Activated naive CD4-positive, alpha-beta T cell treated with anti-CD3 and anti-CD28 coated beads for 36 hours (primary cell): ENCODE data around the gene SPATA33. TPM values are rescaled to one million over a fixed set of nuclear protein-coding genes. Genes with fewer than 3 reads are reported as not detected.
A peak's percentile ranks its signal among the peaks of the same experiment; 100 is the strongest.
"Not testable (repeated sequence)": the region's sequence is repeated elsewhere in the genome, so short reads cannot be mapped to it uniquely, and the experiment has no call there.

Experiments
- CTCF ChIA-PET: fragments of 350-600 bp; sonication (Branson Sonifier 250); formaldehyde crosslinking; loops from one replicate; lab custom pipeline; 2021; ENCODE audit warnings: antibody characterized with exemption; lab: Charles Lee
- DNase-seq: peaks from one replicate; pipeline ENCODE4 v3.0.0-alpha.2; 2020
- H3K27ac Mint-ChIP-seq: one replicate; pipeline ENCODE4 v1.8.0; 2021; ENCODE audit warnings: mild to moderate bottlenecking, mixed read lengths
- H3K27me3 Mint-ChIP-seq: one replicate; pipeline ENCODE4 v1.8.0; 2021; ENCODE audit warnings: low read depth, mixed read lengths
- H3K36me3 Mint-ChIP-seq: one replicate; pipeline ENCODE4 v1.8.0; 2021; ENCODE audit warnings: low read depth, mixed read lengths
- H3K4me1 Mint-ChIP-seq: one replicate; pipeline ENCODE4 v1.8.0; 2021; ENCODE audit warnings: low read depth, mixed read lengths
- H3K4me3 Mint-ChIP-seq: one replicate; pipeline ENCODE4 v1.8.0; 2021; ENCODE audit warnings: mild to moderate bottlenecking, moderate library complexity, mixed read lengths
- H3K9me3 Mint-ChIP-seq: one replicate; pipeline ENCODE4 v1.8.0; 2021; ENCODE audit warnings: mixed read lengths
- intact Hi-C: fragments of 100-400 bp; cut with micrococcal nuclease; formaldehyde crosslinking; loops from one replicate; pipeline ENCODE4 v1.15.1; 2023
- total RNA-seq, 2 experiments: library from RNA; stranded (reverse); gene quantifications; one replicate each; pipeline ENCODE4 v1.2.3, GENCODE V29; 2021

SPATA33 gene
- total RNA-seq, 2 experiments from 2014 or later: 6.5 to 7.0 TPM

- H3K9me3 Mint-ChIP-seq: no peaks in the 10 kb centered on the region
- CTCF ChIA-PET: interaction anchor here (1.5 kb wide), 1 partner anchor 46 kb away, joined by 6 read pairs; no protein-coding TSS in a partner anchor
Measured at GRCh38 chr16:89653656-89654295, 3.9 kb upstream of the SPATA33 start.

GRCh38 chr16:89655062-89655643, 2.5 kb upstream of the SPATA33 start:
- H3K36me3 Mint-ChIP-seq: peaks cover 9% of the 10 kb centered on the region
- H3K27ac Mint-ChIP-seq: peak overlapping the region; percentile 41
- H3K27me3 Mint-ChIP-seq: no peaks in the 10 kb centered on the region
- intact Hi-C loops: loop anchor here (10.0 kb wide), 1 partner anchor 410 kb away; no protein-coding TSS in a partner anchor
- no peaks in the 10 kb centered on the region for H3K9me3 Mint-ChIP-seq
- DNase-seq: no peak
- peaks cover 32% of the 10 kb centered on the region for H3K4me1 Mint-ChIP-seq
- H3K4me3 Mint-ChIP-seq: peak overlapping the region; percentile 91
- CTCF ChIA-PET: interaction anchor here (1.0 kb wide), 1 partner anchor 45 kb away, joined by 4 read pairs; no protein-coding TSS in a partner anchor

More at GRCh38 chr16:89653656-89654295, 3.9 kb upstream of the SPATA33 start:
- intact Hi-C loops: loop anchor here (10.0 kb wide), 1 partner anchor 409 kb away; no protein-coding TSS in a partner anchor
- no peak for DNase-seq
- peaks cover 14% of the 10 kb centered on the region for H3K36me3 Mint-ChIP-seq
- H3K4me1 Mint-ChIP-seq: peaks cover 29% of the 10 kb centered on the region
- no peak overlapping the region for H3K4me3 Mint-ChIP-seq
- H3K27me3 Mint-ChIP-seq: no peaks in the 10 kb centered on the region
- H3K27ac Mint-ChIP-seq: no peak overlapping the region

GRCh38 chr16:89656435-89657121, 1.1 kb upstream of the SPATA33 start:
- CTCF ChIA-PET: no interaction called here
- H3K36me3 Mint-ChIP-seq: peaks cover 19% of the 10 kb centered on the region

DNA sequence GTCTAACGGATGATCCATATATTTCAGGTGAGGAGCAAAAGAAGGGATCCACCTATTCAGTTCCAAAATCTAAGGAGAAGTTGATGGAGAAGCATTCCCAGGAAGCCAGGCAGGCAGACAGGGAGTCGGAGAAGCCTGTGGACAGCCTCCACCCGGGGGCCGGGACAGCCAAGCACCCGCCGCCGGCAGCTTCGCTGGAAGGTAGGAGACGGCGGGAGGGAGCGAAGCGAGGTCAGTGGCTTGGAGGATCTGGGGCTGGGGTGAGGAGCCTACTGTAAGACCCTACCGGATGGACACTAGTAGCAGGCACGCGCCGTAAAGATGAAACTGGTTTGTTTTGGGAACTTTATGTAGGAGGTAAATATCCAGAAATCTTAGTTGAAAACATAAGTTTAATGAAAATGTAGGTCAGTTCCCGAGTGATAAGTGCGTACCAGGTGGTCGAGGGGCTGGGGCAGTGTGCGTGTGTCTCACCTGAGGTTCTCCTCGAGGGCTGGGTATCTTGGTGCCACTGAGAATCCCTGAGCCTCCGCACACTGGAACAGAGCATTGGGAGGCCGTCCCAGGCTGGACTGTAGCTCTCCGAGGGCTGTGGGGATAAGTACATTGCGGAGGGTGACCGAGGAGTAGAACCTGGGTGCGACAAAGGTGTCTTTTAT, 714 bp downstream of the SPATA33 start:
- peak overlapping the region; percentile 77 for H3K27ac Mint-ChIP-seq
- H3K4me1 Mint-ChIP-seq: peaks cover 32% of the 10 kb centered on the region
- no peak for DNase-seq
- no peaks in the 10 kb centered on the region for H3K27me3 Mint-ChIP-seq
- CTCF ChIA-PET: interaction anchor here (0.6 kb wide), 1 partner anchor 41 kb away, joined by 4 read pairs; no protein-coding TSS in a partner anchor
- no peaks in the 10 kb centered on the region for H3K9me3 Mint-ChIP-seq
- H3K36me3 Mint-ChIP-seq: peaks cover 33% of the 10 kb centered on the region
- H3K4me3 Mint-ChIP-seq: peak overlapping the region; percentile 91
- intact Hi-C loops: loop anchor here (2.0 to 10.0 kb wide), 2 partner anchors 28 to 414 kb away; partner anchors contain the start of gene CDK10

More at GRCh38 chr16:89656435-89657121, 1.1 kb upstream of the SPATA33 start:
- Mint-ChIP-seq H3K27ac (peak overlapping the region; percentile 61), H3K9me3 (no peaks in the 10 kb centered on the region), H3K4me3 (peak overlapping the region; percentile 91), H3K27me3 (no peaks in the 10 kb centered on the region), H3K4me1 (peaks cover 32% of the 10 kb centered on the region)
- intact Hi-C loops: loop anchor here (1.0 to 10.0 kb wide), 2 partner anchors 46 to 412 kb away; no protein-coding TSS in a partner anchor
- no peak for DNase-seq

- Mint-ChIP-seq H3K27me3 (no peaks in the 10 kb centered on the region), H3K9me3 (no peaks in the 10 kb centered on the region), H3K36me3 (peaks cover 39% of the 10 kb centered on the region), H3K27ac (no peak overlapping the region), H3K4me1 (peaks cover 24% of the 10 kb centered on the region), H3K4me3 (no peak overlapping the region)
- intact Hi-C loops: no loop called here
- CTCF ChIA-PET: no interaction called here
- DNase-seq: no peak
Measured at GRCh38 chr16:89660146-89660545, 2.5 kb downstream of the SPATA33 start.

DNA sequence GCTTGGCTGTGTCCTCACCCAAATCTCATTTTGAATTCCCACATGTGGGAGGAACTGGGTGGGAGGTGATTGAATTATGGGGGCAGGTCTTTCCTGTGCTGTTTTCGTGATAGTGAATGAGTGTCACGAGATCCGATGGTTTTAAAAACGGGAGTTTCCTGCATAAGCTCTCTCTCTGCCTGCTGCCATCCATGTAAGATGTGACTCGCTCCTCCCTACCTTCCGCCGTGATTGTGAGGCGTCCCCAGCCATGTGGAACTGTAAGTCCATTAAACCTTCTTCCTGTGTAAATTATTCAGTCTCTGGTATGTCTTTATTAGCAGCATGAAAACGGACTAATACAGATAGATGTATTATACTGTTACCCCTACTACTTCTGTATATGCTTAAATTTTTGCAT, 3.6 kb downstream of the SPATA33 start:
- Mint-ChIP-seq H3K36me3 (peaks cover 39% of the 10 kb centered on the region), H3K4me3 (no peak overlapping the region), H3K9me3 (no peaks in the 10 kb centered on the region), H3K27me3 (no peaks in the 10 kb centered on the region), H3K27ac (no peak overlapping the region), H3K4me1 (peaks cover 15% of the 10 kb centered on the region)
- CTCF ChIA-PET: no interaction called here
- intact Hi-C loops: no loop called here
- no peak for DNase-seq

GRCh38 chr16:89664238-89664637, 6.6 kb downstream of the SPATA33 start:
- H3K9me3 Mint-ChIP-seq, H3K4me3 Mint-ChIP-seq, intact Hi-C loops, DNase-seq, H3K27me3 Mint-ChIP-seq, H3K27ac Mint-ChIP-seq: not testable (repeated sequence)
- peaks cover 33% of the 10 kb centered on the region for H3K36me3 Mint-ChIP-seq
- CTCF ChIA-PET: interaction anchor here (0.6 kb wide), 1 partner anchor 18 kb away, joined by 5 read pairs; no protein-coding TSS in a partner anchor
- peaks cover 10% of the 10 kb centered on the region for H3K4me1 Mint-ChIP-seq

- H3K27me3 Mint-ChIP-seq, DNase-seq, H3K27ac Mint-ChIP-seq, H3K4me3 Mint-ChIP-seq, CTCF ChIA-PET, H3K9me3 Mint-ChIP-seq: not testable (repeated sequence)
- H3K4me1 Mint-ChIP-seq: peaks cover 23% of the 10 kb centered on the region
- intact Hi-C loops: loop anchor here (1.0 kb wide), 1 partner anchor 93 kb away; no protein-coding TSS in a partner anchor
- peaks cover 15% of the 10 kb centered on the region for H3K36me3 Mint-ChIP-seq
Measured at GRCh38 chr16:89667000-89667399, 9.4 kb downstream of the SPATA33 start.

DNA sequence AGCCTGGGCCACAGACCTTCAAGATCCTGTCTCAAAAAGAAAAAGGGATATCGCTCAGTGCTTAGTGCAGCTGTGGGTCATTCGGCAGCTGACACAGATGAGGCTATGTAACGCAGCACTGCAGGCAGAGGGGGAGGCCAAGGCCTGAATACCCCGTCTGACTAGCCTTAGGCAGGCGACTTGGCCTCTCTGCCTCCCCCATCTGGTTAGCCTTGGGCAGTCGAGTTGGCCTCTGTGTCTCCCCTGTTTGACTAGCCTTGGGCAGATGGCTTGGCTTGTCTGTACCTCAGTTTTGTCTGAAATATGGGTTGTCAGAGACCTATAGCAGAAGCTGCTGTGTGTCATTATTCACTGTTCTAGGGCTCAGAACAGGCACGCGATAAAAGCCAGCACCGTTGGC, 10.0 kb downstream of the SPATA33 start:
- no peak overlapping the region for H3K27ac Mint-ChIP-seq
- peaks cover 23% of the 10 kb centered on the region for H3K4me1 Mint-ChIP-seq
- intact Hi-C loops: loop anchor here (1.0 kb wide), 1 partner anchor 93 kb away; no protein-coding TSS in a partner anchor
- H3K36me3 Mint-ChIP-seq: peaks cover 11% of the 10 kb centered on the region
- no peaks in the 10 kb centered on the region for H3K9me3 Mint-ChIP-seq
- no peak overlapping the region for H3K4me3 Mint-ChIP-seq
- CTCF ChIA-PET: interaction anchor here (0.9 kb wide), 1 partner anchor 92 kb away, joined by 3 read pairs; the partner anchor contains the start of gene CPNE7
- H3K27me3 Mint-ChIP-seq: no peaks in the 10 kb centered on the region
- DNase-seq: no peak

GRCh38 chr16:89668790-89669158, 11.1 kb downstream of the SPATA33 start:
- Mint-ChIP-seq H3K36me3 (peaks cover 4% of the 10 kb centered on the region), H3K27me3 (no peaks in the 10 kb centered on the region), H3K27ac (no peak overlapping the region), H3K4me1 (peaks cover 23% of the 10 kb centered on the region), H3K9me3 (no peaks in the 10 kb centered on the region), H3K4me3 (no peak overlapping the region)
- intact Hi-C loops: no loop called here
- no peak for DNase-seq
- CTCF ChIA-PET: interaction anchor here (0.7 to 1.4 kb wide), 3 partner anchors 30 to 95 kb away, joined by 3 to 6 read pairs (median 3); no protein-coding TSS in a partner anchor

- CTCF ChIA-PET: interaction anchor here (1.6 kb wide), 1 partner anchor 31 kb away, joined by 4 read pairs; no protein-coding TSS in a partner anchor
- Mint-ChIP-seq H3K36me3 (no peaks in the 10 kb centered on the region), H3K27ac (no peak overlapping the region), H3K9me3 (no peaks in the 10 kb centered on the region), H3K4me3 (no peak overlapping the region), H3K4me1 (peaks cover 23% of the 10 kb centered on the region), H3K27me3 (no peaks in the 10 kb centered on the region)
- intact Hi-C loops: no loop called here
- DNase-seq: no peak
Measured at GRCh38 chr16:89669755-89670154, 12.1 kb downstream of the SPATA33 start.
